Activated CD4-positive, alpha-beta T cell treated with anti-CD3 and anti-CD28 coated beads for 1 hour (primary cell): ENCODE results near the gene SELP.
A peak's percentile ranks its signal among the peaks of the same experiment; 100 is the strongest.

Source experiments
- DNase-seq: peaks from one replicate; pipeline ENCODE4 v3.0.0-alpha.2; 2020

Gene SELP

DNA sequence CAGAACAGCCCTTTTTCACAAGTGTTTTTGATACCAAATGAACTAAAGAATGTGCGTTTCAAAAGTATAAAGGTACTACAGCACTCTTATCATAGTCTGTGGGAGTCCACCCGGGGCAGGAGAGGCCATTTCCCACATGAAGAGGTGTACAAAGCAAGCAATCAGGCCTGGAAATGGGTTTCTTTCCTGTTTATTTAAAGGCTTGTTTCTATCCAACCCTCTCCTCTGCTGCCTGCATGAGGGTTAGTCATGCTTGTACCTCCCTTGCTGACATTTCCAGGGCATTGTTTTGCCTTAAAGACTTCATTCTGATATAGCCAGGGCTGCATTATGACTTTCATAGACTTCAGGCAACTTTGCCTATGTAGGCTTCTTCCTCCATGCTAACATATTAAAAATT is 11.6 kb downstream of the SELP start:
- DNase-seq: no peak

DNA sequence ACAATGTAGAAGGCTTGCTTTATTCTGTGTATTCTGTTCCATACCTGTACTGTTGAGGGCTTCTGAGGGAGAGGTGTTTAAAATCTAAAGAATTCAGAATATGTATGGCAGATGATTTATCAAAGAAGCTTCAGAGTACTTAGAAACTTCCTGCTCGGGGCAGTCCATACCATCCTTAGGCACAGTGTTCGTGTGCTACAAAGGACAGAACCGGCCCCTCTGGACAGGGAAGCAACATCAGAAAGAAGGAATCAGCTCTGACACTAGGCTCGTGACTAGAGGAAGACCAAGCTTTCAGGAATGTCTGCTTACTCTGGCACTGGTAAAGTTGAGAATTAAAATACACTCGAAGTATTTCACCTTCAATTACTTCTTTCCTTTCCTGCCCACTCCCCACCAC is 14.1 kb downstream of the SELP start:
- DNase-seq: no peak

DNA sequence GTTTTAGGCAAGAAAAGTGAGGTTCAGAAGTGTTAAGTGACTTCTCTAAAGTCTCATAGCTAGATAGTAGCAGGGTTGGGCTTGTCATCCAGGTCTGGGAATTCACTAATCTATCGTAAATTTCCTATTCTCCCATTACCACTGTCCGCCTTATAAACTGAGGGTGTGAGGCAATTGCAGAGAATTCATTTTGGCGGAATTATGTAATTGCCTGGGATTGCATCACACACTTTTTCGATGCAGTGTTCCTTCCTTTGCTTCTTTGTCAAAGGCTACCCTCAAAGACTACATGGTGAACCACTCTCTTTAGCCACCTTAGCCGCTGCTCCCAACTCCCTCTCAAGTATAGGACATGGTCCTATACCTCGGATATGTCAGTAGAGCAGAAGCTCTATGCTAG is 19.1 kb downstream of the SELP start:
- DNase-seq: no peak

DNA sequence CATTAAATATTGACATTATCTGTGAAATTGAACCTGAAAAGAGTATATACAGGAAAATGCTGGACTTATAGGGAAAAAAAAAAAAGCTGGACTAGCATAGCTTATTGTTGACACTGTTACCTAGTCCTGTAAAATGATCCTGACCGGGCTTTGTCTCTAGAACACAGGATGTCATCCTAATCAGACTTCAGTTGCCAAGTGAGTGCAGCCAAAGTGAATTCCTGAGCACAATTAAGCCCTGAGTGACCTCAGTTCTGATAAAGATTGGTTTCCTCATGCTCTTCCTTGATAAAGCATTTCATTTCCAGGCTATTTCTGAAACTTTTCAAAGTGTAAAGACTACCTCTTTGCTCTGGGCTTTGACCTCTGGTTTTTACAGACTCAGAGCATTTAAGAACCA is 19.8 kb downstream of the SELP start:
- no peak for DNase-seq

DNA sequence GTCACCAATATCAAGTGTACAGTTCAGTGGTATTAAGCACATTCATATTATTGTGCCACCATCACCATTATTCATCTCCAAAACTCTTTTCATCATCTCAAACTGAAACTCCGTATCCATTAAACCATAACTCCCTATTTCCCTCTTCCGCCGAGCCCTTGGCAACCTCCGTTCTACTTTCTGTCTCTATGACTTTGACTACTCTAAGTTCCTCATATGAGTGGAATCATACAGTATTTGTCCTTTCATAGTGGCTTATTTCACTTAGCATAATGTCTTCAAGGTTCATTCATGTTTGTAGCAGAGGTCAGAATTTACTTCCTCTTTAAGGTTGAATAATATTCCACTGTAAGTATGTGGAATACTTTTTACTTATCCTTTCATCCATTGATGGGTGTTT is 21.7 kb downstream of the SELP start:
- DNase-seq: no peak

DNA sequence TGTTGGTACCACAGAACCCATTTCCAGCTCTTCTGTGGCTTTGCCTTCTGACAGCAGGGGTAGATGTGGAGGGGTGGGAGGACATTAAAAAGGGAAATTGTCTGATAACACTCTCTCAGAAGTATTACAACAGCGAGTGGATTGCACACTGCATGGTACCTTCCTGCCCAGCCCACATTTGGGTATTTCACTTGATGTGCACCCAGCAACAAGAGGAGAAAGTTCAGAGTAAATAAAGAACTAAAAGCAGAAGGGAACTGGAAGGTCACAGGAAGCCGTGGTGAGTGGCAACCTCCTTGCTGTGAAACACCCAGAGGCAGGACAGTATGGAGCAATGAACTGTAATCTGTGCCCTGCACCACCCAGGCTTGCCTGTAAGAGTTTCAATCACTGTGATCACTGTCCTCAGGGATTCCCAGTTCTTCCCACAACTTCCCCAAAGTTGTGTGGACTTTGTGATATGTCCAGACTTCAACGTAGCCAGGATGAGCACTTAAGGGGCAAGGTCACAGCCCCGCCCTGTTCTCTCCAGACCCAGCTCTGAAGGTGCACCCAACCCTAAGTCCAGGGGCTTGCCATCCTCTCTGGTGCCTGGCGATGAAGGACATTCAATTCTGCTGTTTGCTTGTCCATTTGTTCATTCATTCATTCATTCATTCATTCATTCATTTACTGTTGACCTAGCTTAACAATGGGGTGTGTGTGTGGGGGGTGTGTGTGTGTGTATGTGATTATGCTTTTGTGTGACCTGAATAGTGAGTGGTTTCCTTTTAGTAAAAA is 25.0 kb downstream of the SELP start:
- DNase-seq: peak; percentile 23

DNA sequence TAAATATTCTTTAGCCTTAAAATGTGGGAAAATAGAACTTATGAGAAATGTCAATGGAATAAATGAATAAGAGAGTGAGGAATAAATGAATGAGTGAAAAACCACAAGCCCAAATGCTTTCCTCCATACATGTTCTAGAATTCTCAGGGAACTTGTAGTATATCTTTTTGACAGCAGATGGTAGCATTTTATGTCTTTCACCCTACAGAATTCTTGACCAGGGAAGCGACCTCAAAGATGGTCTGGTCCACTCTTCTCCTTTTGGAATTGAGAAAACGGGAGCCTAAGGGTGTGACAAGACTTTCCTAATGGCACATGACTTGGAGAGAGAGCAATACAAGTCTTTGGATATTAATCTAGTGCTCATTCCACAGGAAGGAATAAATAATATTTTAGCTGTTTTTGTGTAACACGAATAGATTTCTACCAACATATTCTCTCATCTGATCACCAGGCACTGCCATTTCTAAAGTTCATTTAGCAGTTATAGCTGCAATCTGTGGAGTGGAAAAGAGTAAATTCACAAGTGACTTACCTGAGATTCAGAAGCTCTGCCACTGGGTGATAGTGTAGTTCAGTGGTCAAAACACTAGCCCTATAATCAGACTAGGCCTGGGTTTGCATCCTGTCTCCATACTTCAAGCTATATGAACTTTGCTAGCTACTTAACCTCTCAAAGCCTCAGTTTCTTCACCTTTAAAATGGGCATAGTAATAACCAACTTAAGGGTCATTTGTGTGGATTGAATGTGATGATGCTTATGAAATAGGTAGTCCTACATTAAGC is 28.6 kb downstream of the SELP start:
- no peak for DNase-seq

DNA sequence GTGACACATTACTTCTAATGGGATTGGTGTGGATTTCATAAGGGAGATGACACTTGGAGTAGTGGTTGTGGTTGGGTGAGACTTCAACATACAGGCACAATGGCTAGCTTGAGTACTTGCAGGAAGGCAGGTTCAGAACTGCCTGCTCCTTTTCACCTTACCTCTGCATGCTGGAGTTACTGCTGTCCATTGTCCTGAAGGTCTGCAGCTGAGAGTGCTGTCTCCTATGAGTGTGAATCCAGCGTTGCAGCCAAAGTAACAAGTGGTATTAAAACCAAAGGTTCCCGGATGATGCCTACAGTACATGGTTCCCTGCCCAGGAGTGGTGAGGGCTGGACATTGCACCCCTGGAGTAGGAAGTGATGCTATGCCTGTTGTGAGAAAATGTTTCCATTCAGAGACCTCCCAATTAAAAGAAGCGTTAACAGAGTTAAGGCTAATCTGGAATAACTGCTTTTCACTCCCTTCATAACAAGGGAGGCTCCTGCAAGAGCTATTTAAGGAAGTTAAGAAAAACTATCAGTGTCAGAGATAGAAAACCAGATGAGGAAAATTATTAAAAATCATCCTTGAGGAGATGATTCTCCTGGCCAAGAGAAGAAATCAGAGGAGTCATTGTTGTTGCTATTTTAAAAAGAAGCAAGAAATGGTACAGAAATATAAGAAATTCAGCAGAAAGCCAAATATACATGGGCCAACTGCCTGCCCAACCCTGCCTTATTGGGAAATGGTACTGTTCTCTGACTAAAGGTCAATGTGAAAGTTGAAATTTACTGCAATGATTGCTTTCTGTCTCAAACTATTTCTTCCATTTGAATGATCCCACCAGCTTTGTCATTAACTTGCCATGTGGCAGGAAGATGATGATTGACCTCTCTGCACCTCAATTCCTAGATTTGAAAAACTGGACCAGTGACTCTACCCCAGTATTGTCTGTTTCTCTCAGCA is 33.9 kb downstream of the SELP start:
- no peak for DNase-seq

DNA sequence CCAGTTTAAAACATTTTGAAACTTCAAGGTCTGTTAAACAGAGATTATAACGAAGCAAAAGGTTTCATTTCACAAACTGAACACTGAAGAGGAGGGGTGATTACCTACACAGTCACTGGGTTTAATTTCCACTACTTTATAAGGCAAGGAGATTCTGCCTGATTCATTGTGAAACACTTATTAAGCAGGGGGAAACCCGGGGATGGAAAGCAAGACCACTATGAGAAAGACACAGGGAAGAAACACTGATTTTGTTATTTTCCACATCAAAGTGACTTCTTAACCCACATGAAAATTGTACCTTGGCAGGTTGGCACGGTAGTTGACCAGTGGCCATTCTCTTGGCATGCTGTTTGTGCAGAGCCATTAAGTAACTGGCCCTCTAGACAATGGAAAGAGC is 35.5 kb downstream of the SELP start:
- DNase-seq: no peak

DNA sequence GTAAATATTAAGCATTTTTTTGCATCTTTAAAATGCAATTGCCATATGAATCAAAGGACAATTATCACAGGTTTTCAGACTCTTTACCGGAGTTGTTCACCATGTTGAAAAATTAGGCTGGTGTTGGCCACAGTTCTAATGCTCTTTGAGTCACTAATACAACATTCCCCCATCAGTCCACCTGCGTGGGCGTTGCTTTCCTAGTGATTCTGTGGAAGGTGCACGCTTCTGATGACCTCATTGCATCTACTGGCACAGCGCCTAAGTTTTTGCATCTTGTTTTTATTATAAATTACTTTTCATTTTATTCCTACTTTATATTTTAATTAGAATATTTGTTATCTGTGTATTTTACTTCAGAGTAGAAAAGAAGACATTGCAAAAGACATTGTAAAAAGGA is 39.0 kb downstream of the SELP start:
- DNase-seq: no peak

DNA sequence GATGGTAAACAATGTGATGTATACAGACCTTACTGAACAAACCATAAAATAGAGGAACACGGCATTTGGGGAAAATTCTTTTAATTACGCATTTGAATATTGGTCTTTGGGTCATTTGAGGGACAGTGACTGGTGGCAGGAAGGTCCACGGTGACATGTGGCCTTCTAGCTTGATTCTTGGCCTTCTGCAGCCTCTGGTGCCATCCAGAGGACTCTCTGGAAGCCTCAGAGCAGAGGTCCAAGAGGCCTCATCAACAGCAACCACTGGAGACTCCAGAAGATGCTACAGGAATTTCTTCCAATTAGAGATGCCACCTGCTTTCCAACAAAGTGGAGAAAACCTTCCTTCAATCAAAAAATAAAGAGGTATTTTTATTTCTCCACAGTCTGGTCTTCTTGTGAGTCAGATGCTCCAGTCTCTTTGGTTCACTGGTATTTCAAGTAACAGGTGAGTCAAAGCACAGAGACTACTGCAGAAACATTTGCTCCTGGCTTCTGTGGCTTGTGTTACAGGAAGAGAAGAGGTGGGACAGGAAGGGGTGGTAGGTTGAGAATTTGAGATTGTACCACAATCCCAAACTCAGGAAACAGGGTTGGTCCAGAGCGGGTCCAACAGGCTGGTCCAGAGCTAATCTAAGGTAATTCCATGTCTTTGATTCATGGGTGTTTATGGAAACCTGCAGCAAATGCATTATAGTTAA is 41.0 kb downstream of the SELP start:
- DNase-seq: no peak

DNA sequence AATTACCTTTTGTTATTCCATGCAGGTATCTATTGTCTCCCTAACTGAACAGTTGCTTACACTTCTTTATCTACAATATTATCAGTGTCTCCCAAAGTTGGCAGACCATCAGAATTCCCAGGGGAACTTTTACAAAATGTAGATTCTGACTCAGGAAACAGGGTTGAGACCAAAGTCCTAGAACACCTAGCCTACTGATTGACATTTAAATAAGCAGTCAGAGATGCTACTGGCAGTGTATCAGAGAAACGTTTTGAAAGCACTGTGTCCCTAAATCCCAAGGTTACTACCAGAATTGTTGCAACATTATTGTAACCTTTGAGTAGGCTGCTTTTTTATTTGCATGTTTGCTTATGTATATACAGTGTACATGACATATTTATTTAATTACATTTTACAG is 41.8 kb downstream of the SELP start:
- DNase-seq: no peak

DNA sequence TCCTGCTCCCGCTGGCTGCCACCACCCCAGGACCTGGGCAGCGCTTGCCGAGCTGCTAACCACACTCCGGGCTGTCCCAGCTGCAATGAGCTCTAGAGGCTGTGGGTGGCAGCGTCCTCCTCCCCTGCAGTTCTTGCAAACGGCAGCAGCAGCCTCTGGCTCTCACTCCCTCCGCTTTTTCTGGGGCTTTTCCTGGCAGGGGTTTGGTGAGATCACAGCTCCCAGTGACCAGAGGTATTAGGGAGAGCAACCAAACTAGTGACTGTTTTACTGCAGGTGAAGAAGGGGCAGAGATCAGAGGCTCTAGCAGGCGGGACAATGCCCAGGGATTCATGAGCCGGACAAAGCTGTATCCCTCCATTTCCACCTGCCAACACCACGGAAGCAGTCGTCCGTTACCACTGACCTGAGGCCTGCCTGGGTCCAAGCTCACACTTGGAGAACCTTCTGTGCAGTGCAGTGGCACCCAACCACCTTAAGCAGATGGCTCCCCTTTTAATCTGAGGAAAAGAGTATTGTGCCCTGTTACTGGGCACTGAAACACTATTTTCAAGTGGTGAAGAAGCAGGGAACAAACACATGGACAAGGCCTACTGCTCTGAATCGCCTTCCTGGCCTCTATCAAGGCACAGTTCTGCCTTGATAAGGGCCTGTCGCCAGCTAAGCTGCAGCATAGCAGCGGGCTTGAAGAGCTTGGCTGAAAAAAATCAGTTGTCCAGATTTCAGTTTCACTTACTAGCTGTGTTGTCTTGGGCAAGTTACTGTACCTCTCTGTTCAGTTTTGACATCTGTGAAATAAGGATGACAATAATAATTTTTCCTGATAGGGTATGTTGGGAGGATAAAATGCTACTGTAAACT is 43.3 kb downstream of the SELP start, which contains the start of gene F5:
TSS of gene F5 (minus strand) at position 87 of the 861 bp plus-strand sequence. CDS start 95 bp downstream, outside the sequence.
- DNase-seq: peak; percentile 70

DNA sequence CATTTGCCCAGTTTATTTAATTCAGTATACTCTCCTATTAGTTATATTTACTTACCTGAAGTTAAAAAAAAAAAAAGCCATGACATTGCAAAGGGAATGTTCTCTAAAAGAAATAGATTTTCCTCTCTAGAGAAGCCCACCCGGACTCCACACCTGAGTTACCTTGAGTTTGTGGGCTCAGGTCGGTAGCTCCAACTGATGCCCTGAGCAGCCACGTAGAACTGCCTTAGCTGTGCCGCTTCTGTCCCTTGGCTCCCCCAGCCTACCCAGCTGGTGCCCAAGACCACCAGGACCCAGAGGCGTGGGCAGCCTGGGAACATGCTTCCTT is 43.9 kb downstream of the SELP start:
- no peak for DNase-seq

DNA sequence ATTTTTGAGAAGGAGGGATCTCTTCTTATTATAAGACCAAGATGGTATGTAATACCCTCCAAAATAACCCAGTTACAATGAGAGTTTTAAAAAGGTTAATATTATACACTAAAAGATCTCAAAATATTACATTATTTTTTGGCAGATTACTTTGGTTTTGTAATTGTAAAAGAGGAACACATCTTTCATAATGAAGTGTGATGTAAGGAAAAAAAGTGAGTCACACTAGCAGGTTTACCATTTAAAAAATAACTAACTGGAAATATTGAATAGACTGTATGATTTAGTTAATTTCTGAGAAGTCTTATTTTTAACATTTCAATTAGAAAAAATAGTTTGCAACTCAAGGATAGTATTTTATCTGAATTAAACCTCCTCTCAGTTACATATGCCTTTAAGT is 44.7 kb downstream of the SELP start:
- DNase-seq: no peak

DNA sequence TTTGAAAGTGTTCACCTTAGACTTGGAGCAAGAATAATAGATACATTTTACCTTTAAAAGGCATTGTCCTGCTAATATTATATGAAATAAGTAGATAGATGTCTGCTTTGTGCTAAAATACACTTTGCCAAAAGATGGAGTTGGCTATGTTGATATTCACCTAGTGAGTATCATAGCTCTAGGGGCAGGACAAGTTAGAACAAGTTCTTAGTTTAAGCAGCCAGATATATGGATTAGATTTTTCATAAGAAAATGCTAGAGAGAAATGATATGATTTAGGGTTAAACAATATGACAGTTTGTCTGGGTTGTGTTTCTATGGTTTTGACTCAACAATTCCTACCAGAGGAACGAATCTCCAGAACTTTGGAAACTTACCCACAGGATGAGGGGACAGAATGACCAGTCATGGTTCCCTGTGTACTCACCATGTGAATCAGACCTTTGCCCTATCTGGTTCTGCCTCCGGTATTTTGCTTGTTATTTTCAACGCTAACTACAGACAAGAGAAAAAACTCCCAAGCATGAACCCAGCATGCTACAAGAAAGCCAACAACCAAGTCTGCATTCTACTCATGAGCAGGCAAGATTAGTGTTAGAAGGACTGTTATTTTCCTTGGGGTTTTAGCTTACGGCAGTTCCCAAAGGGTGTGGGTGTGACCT is 45.3 kb downstream of the SELP start:
- DNase-seq: no peak

DNA sequence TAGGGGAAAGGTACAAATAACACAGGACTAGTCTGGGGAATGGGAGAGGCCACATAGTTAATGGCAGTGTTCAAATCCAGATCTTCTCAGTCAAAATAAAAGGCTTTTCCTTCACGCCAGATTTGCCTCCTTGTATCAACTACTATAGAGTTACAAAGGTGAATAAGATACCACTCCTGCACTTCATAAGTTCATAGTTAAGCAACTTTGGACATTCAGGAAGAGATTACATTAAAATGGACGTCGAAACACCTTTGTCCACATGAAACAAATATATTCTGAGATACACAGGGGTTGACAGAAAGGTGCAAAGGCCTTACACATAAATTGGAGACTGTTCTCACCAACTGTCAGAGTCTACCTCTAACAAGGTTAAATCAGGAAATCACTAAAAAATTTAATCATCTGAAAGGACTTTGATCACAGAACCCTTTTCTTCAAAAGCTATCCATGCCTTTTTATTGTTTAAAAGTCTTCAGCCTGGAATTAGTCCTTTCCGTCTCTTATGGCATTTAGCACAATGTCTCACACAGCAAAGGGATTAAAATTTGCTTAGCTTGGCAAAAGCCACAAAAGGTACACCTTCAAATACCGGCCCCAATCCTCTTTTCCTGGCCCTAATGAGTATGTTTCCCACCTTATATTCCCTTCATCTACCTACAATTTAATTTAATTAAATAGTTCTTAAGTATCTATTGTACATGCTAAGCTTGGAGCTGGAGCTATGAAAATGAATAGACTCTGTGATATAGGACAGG is 51.8 kb downstream of the SELP start:
- no peak for DNase-seq

DNA sequence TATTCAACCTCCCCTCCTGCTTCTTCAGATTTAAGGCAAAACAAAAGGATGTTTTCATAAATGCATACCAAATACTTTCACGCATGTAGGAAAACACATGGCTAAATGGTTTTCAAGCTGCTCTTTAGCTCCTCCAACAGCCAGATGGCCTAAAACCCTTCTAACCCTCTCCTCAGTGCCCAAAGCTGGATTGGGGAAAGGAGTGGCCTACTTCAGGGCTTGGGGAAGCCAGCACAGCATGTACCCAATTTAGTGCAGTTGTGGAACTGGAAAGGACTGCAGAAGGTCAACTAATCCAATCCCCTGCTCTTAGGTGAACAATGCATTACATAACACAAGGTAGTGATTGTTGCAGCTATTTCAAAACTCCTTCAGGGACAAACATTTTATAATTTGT is 53.0 kb downstream of the SELP start:
- no peak for DNase-seq

DNA sequence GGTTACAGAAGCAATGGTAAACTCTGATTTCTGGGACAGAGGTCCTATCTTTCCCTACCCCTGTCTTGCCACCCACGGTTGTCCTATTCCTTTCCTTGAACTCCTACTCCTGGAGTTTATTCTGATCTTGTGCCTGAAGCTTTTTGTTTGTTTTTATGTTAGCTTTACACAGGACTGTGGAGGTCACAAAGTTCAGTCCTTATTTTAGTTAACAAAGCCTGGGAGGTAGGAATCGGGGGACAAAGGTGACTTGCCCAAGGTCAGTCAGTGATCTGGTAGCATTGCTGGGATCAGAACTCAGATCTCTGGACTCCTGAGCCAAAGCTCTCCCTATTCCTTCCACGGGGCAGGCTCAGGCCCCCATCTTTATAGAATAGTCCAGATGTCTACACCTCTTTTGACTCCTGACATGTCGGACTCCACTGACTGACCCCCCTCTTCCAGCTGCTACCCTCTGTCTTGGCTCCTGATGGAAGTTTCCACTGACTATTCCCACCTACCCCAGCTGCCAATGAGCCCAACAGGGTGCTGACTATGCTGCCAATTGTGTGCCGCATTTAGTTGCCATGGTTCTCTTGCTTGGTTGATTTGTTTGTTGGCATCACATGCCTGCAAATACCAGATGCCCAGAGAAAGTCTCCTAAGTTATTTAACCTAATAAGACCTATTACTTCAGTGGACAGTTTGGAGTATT is 53.5 kb downstream of the SELP start:
- no peak for DNase-seq

DNA sequence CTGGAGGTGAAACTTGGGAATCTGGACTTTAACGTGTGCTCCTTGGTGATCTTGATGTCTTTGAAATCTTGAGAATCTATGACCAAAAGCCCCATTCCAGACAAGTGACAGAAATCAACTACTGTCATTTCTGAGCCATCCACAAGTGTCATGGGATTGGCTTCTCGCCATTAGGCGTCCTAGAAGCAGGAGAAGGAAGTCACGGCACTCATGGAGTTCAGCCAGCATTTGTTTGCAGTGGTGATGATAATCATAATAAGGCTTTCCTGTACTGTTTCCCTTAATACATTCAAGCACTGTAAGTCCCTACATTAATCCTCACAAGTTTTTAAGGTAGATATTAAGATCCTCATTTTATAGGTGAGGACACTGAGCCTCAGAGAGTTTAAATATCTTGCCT is 55.6 kb downstream of the SELP start:
- no peak for DNase-seq
